Activated CD4-positive, alpha-beta T cell treated with anti-CD3 and anti-CD28 coated beads for 36 hours (primary cell): ENCODE results near the gene FGF22. TPM values are rescaled to one million over a fixed set of nuclear protein-coding genes. Genes with fewer than 3 reads are reported as not detected.

Experiments used
- ATAC-seq: fragments of 200-7000 bp; cut with Tn5 transposase; one replicate; pipeline ENCODE4 v1.10.0; 2021; ENCODE audit warnings: mild to moderate bottlenecking, moderate library complexity
- CTCF ChIA-PET: fragments of 350-600 bp; sonication (Branson Sonifier 250); formaldehyde crosslinking; loops from one replicate; lab custom pipeline; 2021; ENCODE audit warnings: antibody characterized with exemption; lab: Charles Lee
- POLR2A ChIA-PET: fragments of 350-600 bp; sonication (Branson Sonifier 250); formaldehyde crosslinking; loops from one replicate; lab custom pipeline; 2021; ENCODE audit warnings: antibody characterized with exemption, inconsistent platforms; lab: Charles Lee
- DNase-seq: peaks from one replicate; pipeline ENCODE4 v3.0.0-alpha.2; 2020
- H3K27ac Mint-ChIP-seq: one replicate; pipeline ENCODE4 v1.8.0; 2021; ENCODE audit warnings: mixed read lengths
- H3K27me3 Mint-ChIP-seq: one replicate; pipeline ENCODE4 v1.8.0; 2021; ENCODE audit warnings: mixed read lengths
- H3K36me3 Mint-ChIP-seq: one replicate; pipeline ENCODE4 v1.8.0; 2021; ENCODE audit warnings: low read depth, mixed read lengths
- H3K4me1 Mint-ChIP-seq: one replicate; pipeline ENCODE4 v1.8.0; 2021; ENCODE audit warnings: mixed read lengths
- H3K4me3 Mint-ChIP-seq: one replicate; pipeline ENCODE4 v1.8.0; 2021; ENCODE audit warnings: mild to moderate bottlenecking, moderate library complexity, mixed read lengths
- H3K9me3 Mint-ChIP-seq: one replicate; pipeline ENCODE4 v1.8.0; 2021; ENCODE audit warnings: low read depth, mixed read lengths
- intact Hi-C, 2 experiments: fragments of 100-400 bp; cut with DNase I in 1 of 2; cut with micrococcal nuclease in 1 of 2; formaldehyde crosslinking; loops; one replicate each; pipeline versions ENCODE4 v1.14.2 to v1.15.1; 2022 to 2024; cut with DNase I, micrococcal nuclease
- total RNA-seq, 2 experiments: library from RNA; stranded (reverse); gene quantifications; one replicate each; pipeline ENCODE4 v1.2.3, GENCODE V29; 2021

FGF22 gene
- total RNA-seq, 2 experiments from 2014 or later, result not detected

DNA sequence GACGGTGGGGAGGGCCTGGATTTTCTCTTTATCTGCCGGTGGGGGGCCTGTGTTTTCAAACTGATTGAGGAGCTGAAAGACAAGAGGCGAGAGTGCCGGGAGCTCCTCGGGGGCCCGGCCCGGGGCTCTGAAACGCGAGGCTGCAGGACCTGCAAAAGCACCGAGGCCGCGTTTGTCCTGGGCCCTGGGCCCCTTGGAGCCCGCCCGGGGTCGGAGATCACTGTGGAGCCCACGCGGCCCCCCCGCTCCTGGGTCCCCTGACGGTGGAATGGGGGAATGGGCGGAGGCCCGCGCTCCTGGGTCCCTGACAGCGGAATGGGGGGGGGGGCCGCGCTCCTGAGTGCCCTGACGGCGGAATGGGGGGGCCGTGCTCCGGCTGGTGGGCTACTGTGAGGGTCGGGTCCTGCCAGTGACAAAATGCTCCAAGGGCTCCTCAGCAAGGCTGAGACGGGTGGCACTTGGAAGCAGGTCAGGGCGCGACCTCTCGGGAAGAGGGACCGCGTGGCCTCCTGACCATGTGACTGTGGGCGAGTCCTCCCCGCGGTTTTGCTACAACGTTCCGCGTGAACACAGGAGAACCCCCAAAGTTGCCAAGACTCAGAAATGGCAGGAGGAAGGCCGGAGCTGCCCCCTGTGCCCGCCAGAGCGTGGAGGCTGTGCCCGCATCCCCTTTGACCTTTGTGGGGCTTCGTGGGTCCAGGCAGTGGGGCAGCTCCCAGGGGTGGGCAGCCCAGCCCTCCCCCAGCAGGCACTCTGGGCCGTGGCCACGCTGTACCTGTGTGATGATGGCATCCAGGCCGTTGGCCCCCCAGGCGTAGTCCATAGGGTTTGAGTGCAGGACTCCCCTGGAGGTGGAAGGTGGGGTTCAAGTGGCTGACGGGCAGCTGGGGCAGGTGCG lies 9.5 kb downstream of the FGF22 start:
- Mint-ChIP-seq H3K36me3 (peaks cover 22% of the 10 kb centered on the region), H3K9me3 (no peaks in the 10 kb centered on the region), H3K4me3 (no peak overlapping the region), H3K4me1 (peaks cover 2% of the 10 kb centered on the region), H3K27ac (no peak overlapping the region), H3K27me3 (no peaks in the 10 kb centered on the region)
- DNase-seq (no peak), ATAC-seq (no peak)
- intact Hi-C loops, result no loop called here
- POLR2A ChIA-PET, result no interaction called here
- CTCF ChIA-PET, result no interaction called here

DNA sequence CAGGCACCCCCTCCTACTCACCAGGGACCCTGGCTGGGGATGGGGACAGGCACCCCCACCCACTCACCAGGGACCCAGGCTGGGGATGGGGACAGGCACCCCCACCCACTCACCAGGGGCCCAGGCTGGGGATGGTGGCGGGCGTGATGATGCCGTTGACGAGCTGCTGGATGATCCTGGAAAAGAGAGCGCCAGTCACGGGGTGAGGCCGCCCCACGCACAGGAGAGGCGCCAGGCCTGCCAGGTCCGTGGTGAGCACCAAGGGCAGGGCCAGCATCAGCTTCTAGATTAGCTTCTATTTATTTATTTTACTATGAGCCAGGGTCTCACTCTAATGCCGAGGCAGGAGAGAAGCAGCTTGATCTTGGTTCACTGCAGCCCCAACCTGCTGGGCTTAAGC lies 10.4 kb downstream of the FGF22 start:
- CTCF ChIA-PET, result interaction anchor here (0.7 kb wide), 1 partner anchor 26 kb away, joined by 3 read pairs; no protein-coding TSS in a partner anchor
- POLR2A ChIA-PET, result no interaction called here

DNA sequence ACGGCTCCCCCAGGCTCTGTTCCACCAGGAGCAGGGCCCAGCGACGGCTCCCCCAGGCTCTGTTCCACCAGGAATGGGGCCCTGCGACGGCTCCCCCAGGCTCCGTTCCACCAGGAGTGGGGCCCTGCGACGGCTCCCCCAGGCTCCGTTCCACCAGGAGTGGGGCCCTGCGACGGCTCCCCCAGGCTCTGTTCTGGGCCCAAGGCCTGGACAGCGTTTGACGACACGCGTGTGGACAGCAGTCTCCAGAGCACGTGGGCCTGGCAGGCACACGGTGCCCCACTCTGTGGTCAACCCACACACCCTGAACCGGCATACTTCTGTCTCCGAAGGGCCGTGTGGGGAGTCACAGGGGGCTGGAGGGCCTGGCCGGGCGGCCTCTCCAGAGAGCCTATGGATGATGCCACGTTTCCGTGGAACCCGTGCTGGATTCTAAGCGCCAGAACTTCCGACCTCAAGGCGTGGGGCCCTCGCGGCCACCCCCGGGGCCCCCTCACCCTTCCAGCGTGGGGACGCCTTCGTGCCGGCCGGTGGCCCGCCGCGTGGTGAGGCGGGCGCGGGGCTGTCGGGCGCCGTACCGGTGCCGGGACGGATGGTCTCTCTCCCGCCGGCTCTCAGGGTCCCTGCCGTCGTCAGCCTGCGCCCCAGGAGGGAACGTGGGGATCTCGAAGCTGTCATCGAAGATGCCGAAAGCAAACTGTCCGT lies 11.6 kb downstream of the FGF22 start:
- DNase-seq (no peak), ATAC-seq (no peak)
- ChIA-PET CTCF (no interaction called here), POLR2A (no interaction called here)
- Mint-ChIP-seq H3K4me1 (peaks cover 15% of the 10 kb centered on the region), H3K9me3 (no peaks in the 10 kb centered on the region), H3K27me3 (no peaks in the 10 kb centered on the region), H3K27ac (no peak overlapping the region), H3K4me3 (no peak overlapping the region), H3K36me3 (peaks cover 32% of the 10 kb centered on the region)
- intact Hi-C loops, result no loop called here

More for the DNA sequence above, 10.4 kb downstream of the FGF22 start:
- H3K4me3 Mint-ChIP-seq, result no peak overlapping the region
- intact Hi-C loops, result no loop called here
- ATAC-seq (no peak), DNase-seq (no peak)
- peaks cover 7% of the 10 kb centered on the region for H3K4me1 Mint-ChIP-seq
- no peaks in the 10 kb centered on the region for H3K9me3 Mint-ChIP-seq
- H3K36me3 Mint-ChIP-seq, result peaks cover 24% of the 10 kb centered on the region
- H3K27me3 Mint-ChIP-seq, result no peaks in the 10 kb centered on the region
- no peak overlapping the region for H3K27ac Mint-ChIP-seq

DNA sequence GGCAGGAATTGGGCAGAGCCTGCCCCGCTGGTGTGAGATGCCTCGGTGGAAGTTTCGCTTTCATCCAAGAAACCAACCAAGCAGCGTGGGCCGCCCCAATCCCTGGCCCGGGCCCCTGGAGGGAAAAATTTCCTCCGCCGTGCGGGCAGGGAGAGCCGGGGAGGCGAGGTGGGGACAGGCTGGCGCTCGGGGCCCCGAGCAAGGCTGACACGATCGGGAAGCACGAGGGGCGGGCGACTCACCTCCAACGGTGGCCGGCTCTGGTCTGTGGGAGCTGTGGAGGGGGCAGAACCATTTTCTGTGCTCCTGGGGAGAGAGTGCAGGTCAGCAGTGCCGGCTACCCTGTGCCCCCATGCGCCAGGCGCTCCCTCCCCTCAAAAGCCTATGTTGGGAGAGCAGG lies 12.3 kb downstream of the FGF22 start:
- no peaks in the 10 kb centered on the region for H3K9me3 Mint-ChIP-seq
- peaks cover 19% of the 10 kb centered on the region for H3K4me1 Mint-ChIP-seq
- peaks cover 33% of the 10 kb centered on the region for H3K36me3 Mint-ChIP-seq
- no peak for ATAC-seq
- no peak overlapping the region for H3K4me3 Mint-ChIP-seq
- H3K27ac Mint-ChIP-seq, result no peak overlapping the region
- CTCF ChIA-PET, result no interaction called here
- POLR2A ChIA-PET, result no interaction called here
- intact Hi-C loops, result no loop called here
- no peaks in the 10 kb centered on the region for H3K27me3 Mint-ChIP-seq
- no peak for DNase-seq

DNA sequence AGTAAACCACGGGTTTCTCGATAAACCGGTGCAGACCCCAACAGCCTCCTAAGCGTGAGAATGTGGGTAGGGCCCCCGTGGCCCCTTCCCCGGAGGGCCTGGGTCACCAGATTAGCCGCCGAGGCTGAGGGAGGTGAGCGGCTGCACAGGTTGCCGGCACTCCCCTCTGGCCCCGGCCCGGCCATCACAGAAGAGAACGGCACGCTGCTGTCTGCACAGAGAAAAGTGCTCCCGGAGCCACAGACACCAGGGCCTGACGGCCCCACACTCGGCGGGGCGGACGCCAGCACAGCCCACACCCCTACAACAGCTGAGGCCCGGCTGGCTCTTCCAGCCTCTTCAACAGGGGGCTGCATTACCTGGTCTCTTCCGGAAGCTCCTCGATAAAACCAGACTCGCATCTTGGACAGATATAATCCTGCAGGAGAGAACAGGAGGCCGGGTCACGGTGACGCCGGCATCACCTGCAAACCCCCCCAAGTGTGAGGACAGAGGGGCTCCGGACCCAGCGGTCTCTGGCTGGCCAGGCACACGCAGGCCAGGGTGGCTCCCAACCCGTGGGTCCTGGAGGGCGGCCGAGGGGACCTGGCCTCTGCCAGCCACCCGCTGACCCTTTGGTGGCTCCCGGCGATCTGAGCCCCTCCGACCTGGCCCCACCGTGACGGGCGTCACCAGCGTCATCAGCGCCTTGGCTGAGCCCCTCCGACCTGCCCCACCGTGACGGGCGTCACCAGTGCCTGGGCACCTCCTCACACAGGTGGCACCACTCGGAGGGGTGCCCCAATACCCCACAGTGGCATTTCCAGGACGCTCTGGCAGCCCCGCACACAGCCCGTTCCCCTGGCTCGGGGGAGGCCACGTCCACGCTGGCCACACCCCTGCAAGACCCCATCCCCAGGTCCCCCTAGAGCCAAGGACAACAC lies 13.0 kb downstream of the FGF22 start:
- no peak for ATAC-seq
- DNase-seq, result no peak
- intact Hi-C loops, result no loop called here
- Mint-ChIP-seq H3K4me3 (no peak overlapping the region), H3K36me3 (peaks cover 33% of the 10 kb centered on the region), H3K4me1 (peaks cover 24% of the 10 kb centered on the region), H3K27me3 (no peaks in the 10 kb centered on the region), H3K9me3 (no peaks in the 10 kb centered on the region), H3K27ac (no peak overlapping the region)
- ChIA-PET POLR2A (no interaction called here), CTCF (no interaction called here)

DNA sequence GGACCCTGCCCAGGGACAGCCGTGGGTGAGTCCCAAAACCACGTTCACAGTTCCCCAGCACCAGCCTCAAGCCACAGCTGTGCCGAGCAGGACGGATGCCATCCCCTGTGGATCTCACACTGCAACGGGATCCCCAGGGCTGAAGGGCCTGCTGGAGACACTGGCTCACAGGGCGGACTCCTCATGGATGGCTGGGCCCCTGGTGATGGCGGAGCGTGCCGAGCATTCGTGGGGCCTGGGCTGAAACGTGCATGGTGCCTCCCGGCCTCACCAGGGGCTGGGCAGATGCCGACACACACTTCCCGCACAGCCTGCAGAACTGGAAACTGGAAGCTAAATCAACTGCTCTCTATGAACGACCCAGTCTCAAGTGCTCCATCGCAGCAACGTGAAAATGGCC lies 13.7 kb downstream of the FGF22 start:
- H3K36me3 Mint-ChIP-seq, result peaks cover 33% of the 10 kb centered on the region
- H3K27ac Mint-ChIP-seq, result no peak overlapping the region
- no peaks in the 10 kb centered on the region for H3K27me3 Mint-ChIP-seq
- intact Hi-C loops, result no loop called here
- POLR2A ChIA-PET, result no interaction called here
- no peaks in the 10 kb centered on the region for H3K9me3 Mint-ChIP-seq
- CTCF ChIA-PET, result no interaction called here
- DNase-seq, result no peak
- peaks cover 28% of the 10 kb centered on the region for H3K4me1 Mint-ChIP-seq
- H3K4me3 Mint-ChIP-seq, result no peak overlapping the region
- no peak for ATAC-seq

DNA sequence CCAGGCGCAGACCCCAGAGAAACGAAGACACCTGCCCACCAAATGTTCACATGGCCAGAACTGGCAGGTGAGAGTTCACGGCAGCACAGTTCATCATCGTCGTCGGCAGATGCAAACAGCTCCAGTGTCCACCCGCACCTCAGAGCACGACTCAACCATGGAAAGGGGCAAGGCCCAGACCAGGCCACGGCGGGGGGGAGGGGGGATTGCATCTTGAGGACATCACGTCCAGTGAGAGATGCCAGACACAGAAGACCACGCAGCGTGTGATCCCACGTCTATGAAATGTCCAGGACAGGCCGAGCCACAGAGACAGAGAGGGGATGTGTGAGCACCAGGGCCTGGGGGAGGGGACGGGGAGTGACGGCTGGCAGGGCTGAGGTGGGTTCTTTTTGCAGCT lies 16.0 kb downstream of the FGF22 start:
- ATAC-seq (no peak), DNase-seq (no peak)
- H3K27me3 Mint-ChIP-seq, result no peaks in the 10 kb centered on the region
- H3K9me3 Mint-ChIP-seq, result no peaks in the 10 kb centered on the region
- POLR2A ChIA-PET, result interaction anchor here (0.5 kb wide), 1 partner anchor 13 kb away, joined by 4 read pairs; no protein-coding TSS in a partner anchor
- H3K27ac Mint-ChIP-seq, result peak overlapping the region; percentile 51
- CTCF ChIA-PET, result interaction anchor here (0.6 to 1.5 kb wide), 2 partner anchors 14 to 311 kb away, joined by 3 to 4 read pairs; no protein-coding TSS in a partner anchor
- intact Hi-C loops, result loop anchor here in 1 of 2 experiments (2.0 kb wide), 1 partner anchor 73 kb away; no protein-coding TSS in a partner anchor
- H3K36me3 Mint-ChIP-seq, result peaks cover 28% of the 10 kb centered on the region
- H3K4me3 Mint-ChIP-seq, result no peak overlapping the region
- H3K4me1 Mint-ChIP-seq, result peaks cover 48% of the 10 kb centered on the region

DNA sequence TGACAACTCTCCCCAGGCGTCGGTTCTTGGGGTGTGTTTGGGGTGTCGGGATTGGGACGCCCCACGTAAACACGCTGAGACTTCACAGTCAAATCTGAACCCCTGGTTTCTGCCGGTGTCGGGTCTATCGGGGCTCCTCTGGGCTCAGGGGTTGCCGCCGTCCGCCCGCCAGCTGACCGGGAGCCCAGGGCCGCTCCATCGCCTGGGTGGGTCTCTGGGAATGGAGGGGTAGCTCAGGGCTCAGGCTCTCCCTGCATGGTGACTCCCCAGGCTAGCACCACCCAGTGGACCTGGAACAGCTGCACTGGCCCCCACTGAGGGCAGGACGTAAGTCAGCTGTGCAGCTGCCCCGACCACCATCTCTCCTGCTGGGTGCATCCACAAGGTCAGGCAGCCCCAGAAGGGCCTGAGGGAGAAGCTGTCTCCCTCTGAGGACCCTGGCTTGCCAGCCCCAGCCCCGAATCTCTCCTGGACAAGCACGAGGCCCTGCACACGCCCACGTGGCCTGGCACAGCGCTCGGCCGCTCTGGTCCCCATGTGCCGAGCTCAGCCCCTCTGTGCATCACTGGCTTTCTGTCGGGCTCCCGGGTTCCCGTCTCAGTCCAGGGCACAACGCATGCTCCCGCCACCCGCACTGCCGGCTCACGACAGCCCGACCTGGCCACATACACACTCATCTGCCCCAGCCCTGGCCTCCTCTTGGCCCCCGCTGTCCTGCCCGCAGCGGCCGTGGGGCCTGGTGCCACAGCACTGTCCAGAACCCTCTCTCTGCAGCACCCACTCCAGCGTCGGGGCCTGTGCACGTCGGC lies 17.3 kb downstream of the FGF22 start:
- DNase-seq (no peak), ATAC-seq (no peak)
- CTCF ChIA-PET, result interaction anchor here (0.6 to 1.0 kb wide), 2 partner anchors 124 to 823 kb away, joined by 3 read pairs; no protein-coding TSS in a partner anchor
- H3K4me3 Mint-ChIP-seq, result no peak overlapping the region
- no peaks in the 10 kb centered on the region for H3K9me3 Mint-ChIP-seq
- no peak overlapping the region for H3K27ac Mint-ChIP-seq
- intact Hi-C loops, result loop anchor here in 1 of 2 experiments (2.0 kb wide), 1 partner anchor 74 kb away; no protein-coding TSS in a partner anchor
- peaks cover 35% of the 10 kb centered on the region for H3K36me3 Mint-ChIP-seq
- no peaks in the 10 kb centered on the region for H3K27me3 Mint-ChIP-seq
- POLR2A ChIA-PET, result interaction anchor here (0.6 kb wide), 1 partner anchor 19 kb away, joined by 3 read pairs; no protein-coding TSS in a partner anchor
- H3K4me1 Mint-ChIP-seq, result peaks cover 51% of the 10 kb centered on the region

DNA sequence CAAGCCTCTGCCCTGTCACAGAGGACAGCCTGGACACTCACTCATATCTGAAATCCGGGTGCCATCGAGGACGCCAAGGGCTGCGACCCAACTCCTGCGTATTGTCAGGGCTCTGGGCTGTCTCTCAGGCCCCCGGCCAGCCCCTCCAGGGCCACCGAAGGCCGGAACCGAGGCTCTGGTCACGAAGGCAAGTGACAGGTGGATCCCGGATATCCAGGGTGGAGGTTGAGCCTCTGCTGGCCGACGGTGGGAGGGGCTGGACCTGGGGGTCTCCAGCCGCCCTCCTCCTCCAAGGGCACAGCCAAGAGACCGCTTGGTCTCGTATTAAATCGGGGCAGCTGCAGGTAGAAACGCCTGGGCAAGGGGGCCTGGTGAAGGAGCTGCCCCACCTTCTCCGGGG lies 17.9 kb downstream of the FGF22 start:
- no peak overlapping the region for H3K27ac Mint-ChIP-seq
- peaks cover 51% of the 10 kb centered on the region for H3K4me1 Mint-ChIP-seq
- intact Hi-C loops, result loop anchor here in 1 of 2 experiments (2.0 kb wide), 1 partner anchor 75 kb away; no protein-coding TSS in a partner anchor
- POLR2A ChIA-PET, result no interaction called here
- no peaks in the 10 kb centered on the region for H3K27me3 Mint-ChIP-seq
- H3K36me3 Mint-ChIP-seq, result peaks cover 36% of the 10 kb centered on the region
- CTCF ChIA-PET, result no interaction called here
- DNase-seq (no peak), ATAC-seq (no peak)
- no peaks in the 10 kb centered on the region for H3K9me3 Mint-ChIP-seq
- no peak overlapping the region for H3K4me3 Mint-ChIP-seq

DNA sequence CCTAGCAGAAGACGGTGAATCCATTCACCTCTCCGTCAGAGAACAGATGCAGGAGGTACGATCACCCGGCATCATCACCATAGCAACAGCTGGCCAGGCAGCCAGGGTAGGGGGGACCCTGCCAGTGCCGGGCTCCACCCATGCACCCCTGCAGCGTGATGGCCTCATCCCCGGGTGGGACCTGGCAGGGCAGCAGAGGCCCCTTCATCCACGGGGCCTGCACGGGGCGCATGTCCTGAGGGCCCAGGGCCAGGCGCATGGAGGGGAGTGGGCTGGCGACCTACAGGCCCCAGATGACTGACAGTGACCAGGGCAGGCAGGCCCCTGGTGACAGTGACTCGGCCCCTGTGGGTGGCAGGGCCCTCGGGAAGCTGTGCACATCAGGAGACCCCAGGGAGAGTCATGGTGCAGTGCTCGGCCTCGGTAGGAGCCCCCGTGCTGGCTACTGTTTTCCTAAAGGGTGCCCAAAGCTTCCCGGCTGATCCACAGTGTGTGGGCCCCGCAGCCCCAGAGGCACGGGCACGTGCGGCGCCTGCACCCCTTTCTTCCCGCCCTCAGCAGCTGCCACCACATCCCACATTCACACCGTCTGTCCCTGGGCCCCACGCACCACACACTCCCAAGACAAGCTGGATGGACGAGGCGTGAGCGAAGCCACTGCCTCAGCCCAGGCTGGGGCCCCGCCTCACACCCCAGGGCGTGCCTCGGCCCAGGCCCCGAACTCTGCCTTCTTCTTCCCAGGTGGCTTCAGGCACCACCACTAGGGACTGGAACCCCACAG lies 18.6 kb downstream of the FGF22 start:
- no peaks in the 10 kb centered on the region for H3K27me3 Mint-ChIP-seq
- peaks cover 51% of the 10 kb centered on the region for H3K4me1 Mint-ChIP-seq
- intact Hi-C loops, result no loop called here
- no peak overlapping the region for H3K27ac Mint-ChIP-seq
- H3K36me3 Mint-ChIP-seq, result peaks cover 33% of the 10 kb centered on the region
- ChIA-PET CTCF (no interaction called here), POLR2A (no interaction called here)
- no peak for ATAC-seq
- no peaks in the 10 kb centered on the region for H3K9me3 Mint-ChIP-seq
- DNase-seq, result no peak
- no peak overlapping the region for H3K4me3 Mint-ChIP-seq
